Activated T-helper 2 cell treated with anti-CD3 and anti-CD28 coated beads, Interferon-gamma antibody, Interleukin-2, Interleukin-4, amounts not matched to agents 10 μg/mL and 5 μg/mL and 100 μg/mL, durations not matched to agents 14 hours and 24 hours and 36 hours (primary cell): ENCODE results near the gene SERPINA9. TPM values are rescaled to one million over a fixed set of nuclear protein-coding genes. Genes with fewer than 3 reads are reported as not detected.
"Not testable (repeated sequence)": the region's sequence is repeated elsewhere in the genome, so short reads cannot be mapped to it uniquely, and the experiment has no call there.

Experiments used
- DNase-seq: peaks from one replicate; pipeline ENCODE4 v3.0.0; 2021; ENCODE audit warnings: low spot score
- H3K27ac Mint-ChIP-seq: one replicate; pipeline ENCODE4 v1.8.0; 2021; ENCODE audit warnings: mixed read lengths
- H3K27me3 Mint-ChIP-seq: one replicate; pipeline ENCODE4 v1.8.0; 2021; ENCODE audit warnings: low read depth, mixed read lengths
- H3K36me3 Mint-ChIP-seq: one replicate; pipeline ENCODE4 v1.8.0; 2021; ENCODE audit warnings: low read depth, mixed read lengths
- H3K4me1 Mint-ChIP-seq: one replicate; pipeline ENCODE4 v1.8.0; 2021; ENCODE audit warnings: low read depth, mixed read lengths
- H3K4me3 Mint-ChIP-seq: one replicate; pipeline ENCODE4 v1.8.0; 2021; ENCODE audit warnings: low read depth, mild to moderate bottlenecking, moderate library complexity, mixed read lengths
- H3K9me3 Mint-ChIP-seq: one replicate; pipeline ENCODE4 v1.8.0; 2021; ENCODE audit warnings: mixed read lengths
- intact Hi-C: fragments of 100-400 bp; cut with micrococcal nuclease; formaldehyde crosslinking; loops from one replicate; pipeline ENCODE4 v1.15.1; 2023
- total RNA-seq: library from RNA; stranded (reverse); gene quantifications from 2 replicates; pipeline ENCODE4 v1.2.3, GENCODE V29; 2022

SERPINA9 gene
- total RNA-seq, 1 donor from 2014 or later: not detected

DNA sequence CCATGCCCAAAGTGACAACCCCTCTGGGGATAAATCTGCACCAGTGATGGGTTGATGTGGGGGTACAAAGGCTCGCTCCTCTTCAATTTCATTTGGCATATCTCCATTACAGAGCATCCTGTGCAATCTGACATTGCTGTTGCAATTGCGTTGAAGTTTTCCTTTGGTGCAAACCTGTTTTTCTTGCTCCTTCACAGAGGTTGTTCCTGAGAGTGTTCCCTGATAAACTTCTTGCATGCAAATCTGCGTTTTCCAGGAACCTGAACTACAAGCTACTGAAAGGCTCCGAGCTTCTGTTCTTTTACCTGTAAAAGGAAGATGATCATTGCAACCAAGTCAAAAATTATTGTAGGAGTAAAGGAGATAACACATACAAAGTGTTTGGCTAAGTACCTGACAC is 49.5 kb downstream of the SERPINA9 start:
- intact Hi-C loops: no loop called here
- H3K4me1 Mint-ChIP-seq: peaks cover 2% of the 10 kb centered on the region
- H3K4me3 Mint-ChIP-seq: no peak overlapping the region
- no peak for DNase-seq
- no peak overlapping the region for H3K27ac Mint-ChIP-seq
- no peaks in the 10 kb centered on the region for H3K36me3 Mint-ChIP-seq
- no peaks in the 10 kb centered on the region for H3K9me3 Mint-ChIP-seq
- peaks cover 14% of the 10 kb centered on the region for H3K27me3 Mint-ChIP-seq

DNA sequence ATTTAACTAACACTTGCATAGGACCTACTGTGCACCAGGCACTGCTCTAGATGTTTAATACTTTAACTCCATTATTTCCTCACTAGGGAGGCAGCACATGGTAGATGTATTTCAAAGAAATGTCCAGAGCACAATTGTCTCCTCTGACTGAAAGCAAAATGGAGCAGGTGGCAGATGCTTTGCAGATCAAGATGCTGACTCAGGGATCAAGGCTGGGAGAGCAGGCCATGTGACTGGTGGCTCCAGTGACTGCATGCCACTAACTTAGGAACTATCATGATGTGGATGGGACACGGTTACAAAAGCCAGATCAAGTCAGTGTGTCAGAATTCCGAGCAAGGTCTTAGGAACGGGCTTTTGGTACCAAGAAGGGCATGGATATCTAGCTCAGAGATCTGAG is 51.6 kb downstream of the SERPINA9 start:
- DNase-seq: no peak
- intact Hi-C loops: no loop called here
- H3K4me1 Mint-ChIP-seq: peaks cover 2% of the 10 kb centered on the region
- H3K27ac Mint-ChIP-seq: no peak overlapping the region
- no peak overlapping the region for H3K4me3 Mint-ChIP-seq
- H3K27me3 Mint-ChIP-seq: peaks cover 18% of the 10 kb centered on the region
- H3K9me3 Mint-ChIP-seq: no peaks in the 10 kb centered on the region
- H3K36me3 Mint-ChIP-seq: no peaks in the 10 kb centered on the region

DNA sequence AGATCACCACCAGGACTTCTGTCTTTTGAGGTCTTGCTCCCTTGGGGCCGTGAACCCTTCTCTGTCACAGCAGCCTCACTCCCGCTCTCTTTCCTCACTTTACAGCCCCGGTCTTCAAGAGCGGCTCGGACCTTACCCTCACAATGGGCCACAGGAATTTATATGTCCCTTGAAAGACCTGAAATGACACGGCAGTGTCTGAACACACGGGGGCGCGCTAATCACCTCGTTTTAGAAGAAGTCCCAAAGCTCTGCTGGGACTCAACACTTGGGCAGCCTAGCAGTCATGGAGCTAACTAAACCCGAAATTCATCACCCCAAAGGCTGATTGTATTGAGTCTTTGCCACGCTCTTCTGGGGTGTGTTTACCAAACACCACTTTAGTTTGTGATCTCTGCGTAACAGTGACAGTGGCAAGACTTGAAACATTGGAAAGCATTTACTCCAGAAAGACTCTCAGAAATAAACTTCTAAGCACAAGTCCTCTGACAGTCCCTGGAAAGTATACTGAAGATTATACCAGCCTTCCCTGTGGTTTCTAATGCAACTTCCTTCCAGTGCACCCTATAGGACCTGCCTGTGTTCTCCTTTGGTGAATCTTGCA is 52.4 kb downstream of the SERPINA9 start:
- Mint-ChIP-seq H3K4me1 (peaks cover 2% of the 10 kb centered on the region), H3K4me3 (no peak overlapping the region), H3K36me3 (no peaks in the 10 kb centered on the region), H3K27ac (no peak overlapping the region), H3K27me3 (peaks cover 12% of the 10 kb centered on the region), H3K9me3 (no peaks in the 10 kb centered on the region)
- intact Hi-C loops: no loop called here
- peak; percentile 26 for DNase-seq

DNA sequence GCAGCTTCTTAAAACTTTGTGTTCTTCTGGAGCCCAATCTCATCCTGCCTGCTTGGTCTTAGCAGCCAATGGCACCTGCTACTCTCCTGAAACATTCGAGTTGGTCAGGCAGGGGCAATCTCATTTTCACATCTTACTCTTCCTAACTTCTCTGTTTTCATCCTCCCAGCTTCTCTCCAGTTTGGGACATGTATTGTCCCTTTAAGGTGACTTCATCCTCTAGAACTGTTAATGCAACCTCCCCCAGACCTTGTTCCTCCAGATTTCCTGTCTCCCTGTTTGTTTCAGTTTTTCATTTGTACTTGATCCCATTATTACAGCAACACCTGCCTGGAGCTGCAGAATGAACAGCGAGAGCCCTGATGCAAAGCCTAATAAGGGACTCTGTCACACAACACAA is 54.7 kb downstream of the SERPINA9 start:
- Mint-ChIP-seq H3K36me3 (no peaks in the 10 kb centered on the region), H3K4me3 (no peak overlapping the region), H3K9me3 (peaks cover 9% of the 10 kb centered on the region), H3K27me3 (peaks cover 6% of the 10 kb centered on the region), H3K27ac (no peak overlapping the region), H3K4me1 (peaks cover 2% of the 10 kb centered on the region)
- intact Hi-C loops: no loop called here
- DNase-seq: no peak

DNA sequence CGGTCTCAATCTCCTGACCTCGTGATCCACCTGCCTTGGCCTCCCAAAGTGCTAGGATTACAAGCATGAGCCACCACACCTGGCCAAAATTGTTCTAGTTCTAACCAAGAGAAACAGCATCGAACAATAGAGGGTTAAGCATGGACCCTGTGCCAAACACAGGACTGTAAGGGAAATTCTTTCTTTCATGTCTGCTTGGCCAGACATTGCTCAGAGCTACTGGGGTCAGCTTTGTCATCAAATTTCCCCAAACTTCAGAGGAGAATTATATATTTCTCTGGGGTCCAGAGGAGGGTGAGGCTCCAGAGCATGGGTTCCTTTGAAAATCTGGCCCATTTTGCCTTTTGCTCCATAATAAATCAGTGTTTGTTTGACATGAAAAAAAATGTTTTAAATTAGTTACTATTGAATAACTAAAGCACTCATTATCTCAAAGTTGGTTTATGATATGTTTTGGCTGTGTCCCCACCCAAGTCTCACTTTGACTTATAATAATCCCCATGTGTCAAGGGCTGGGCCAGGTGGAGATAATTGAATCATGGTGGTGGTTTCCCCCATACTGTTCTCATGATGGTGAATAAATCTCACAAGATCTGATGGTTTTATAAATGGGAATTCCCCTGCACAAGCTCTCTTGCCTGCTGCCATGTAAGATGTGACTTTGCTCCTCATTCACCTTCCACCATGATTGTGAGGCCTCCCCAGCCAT is 58.3 kb downstream of the SERPINA9 start:
- H3K27me3 Mint-ChIP-seq, H3K4me3 Mint-ChIP-seq, DNase-seq, H3K27ac Mint-ChIP-seq, H3K4me1 Mint-ChIP-seq, intact Hi-C loops, H3K36me3 Mint-ChIP-seq: not testable (repeated sequence)
- peaks cover 12% of the 10 kb centered on the region for H3K9me3 Mint-ChIP-seq

Other genes with a start within 250 kb of the SERPINA9 start
- gene SERPINA10, start 182.9 kb downstream of the SERPINA9 start, total RNA-seq: not detected in 2 replicates
- gene SERPINA6, start 152.9 kb downstream of the SERPINA9 start, total RNA-seq: not detected in 2 replicates
- gene SERPINA2, start 109.5 kb downstream of the SERPINA9 start, total RNA-seq: not detected in 2 replicates
- gene SERPINA1, start 87.6 kb downstream of the SERPINA9 start, total RNA-seq: 1.1 and 1.3 TPM in 2 replicates
- gene SERPINA11, start 23.4 kb downstream of the SERPINA9 start, total RNA-seq: not detected in 2 replicates
- not detected in 2 replicates for gene SERPINA12, start 33.3 kb upstream of the SERPINA9 start, total RNA-seq
- gene SERPINA4, start 85.2 kb upstream of the SERPINA9 start, total RNA-seq: not detected in 2 replicates
- gene SERPINA5, start 105.2 kb upstream of the SERPINA9 start, total RNA-seq: not detected in 2 replicates
- gene SERPINA3, start 136.2 kb upstream of the SERPINA9 start, total RNA-seq: not detected in 2 replicates